ENCODE results near the gene GNRHR.
"Not testable (repeated sequence)": the region's sequence is repeated elsewhere in the genome, so short reads cannot be mapped to it uniquely, and the experiment has no call there.

GNRHR gene

GRCh38 chr4:67755974-67756373 lies 1.8 kb upstream of the GNRHR start:
- H3K27me3 ChIP-seq (ENCODE audit: control insufficient read depth, insufficient read depth, low read length) = no peaks in the 10 kb centered on the region
- no peak overlapping the region for H3K4me3 ChIP-seq (ENCODE audit: low read depth, low read length)
- H3K36me3 ChIP-seq (ENCODE audit: control insufficient read depth, insufficient read depth, low read length) = no peaks in the 10 kb centered on the region
- peaks cover 3% of the 10 kb centered on the region for H3K4me1 ChIP-seq (ENCODE audit: control insufficient read depth, insufficient read depth, low read length)
- no peak overlapping the region for H3K9ac ChIP-seq (ENCODE audit: low read depth, low read length)
- no peaks in the 10 kb centered on the region for H3K9me3 ChIP-seq (ENCODE audit: control insufficient read depth, insufficient read depth, low read length)

DNA sequence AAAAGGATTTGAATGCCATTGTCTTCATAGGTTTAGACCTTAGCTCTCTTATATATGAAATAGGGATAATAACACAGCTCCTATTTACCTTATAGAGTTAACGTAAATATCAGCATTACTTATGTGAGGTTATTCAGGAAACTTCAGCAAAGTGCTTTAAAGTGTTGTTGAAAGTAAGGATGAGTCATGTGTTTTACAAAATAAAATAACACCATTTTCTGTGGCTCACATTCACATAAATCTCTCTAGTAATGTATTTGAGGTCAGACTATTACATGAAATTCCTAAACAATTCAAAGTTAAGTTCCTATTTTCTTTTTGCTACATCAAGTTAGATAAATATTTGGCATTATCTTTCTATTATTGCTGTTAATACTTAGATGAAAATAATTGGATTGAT lies 2.9 kb downstream of the GNRHR start:
- Histone ChIP-seq H3K9me3 (ENCODE audit: control insufficient read depth, insufficient read depth, low read length) (no peaks in the 10 kb centered on the region), H3K9ac (ENCODE audit: low read depth, low read length) (no peak overlapping the region), H3K4me3 (ENCODE audit: low read depth, low read length) (no peak overlapping the region), H3K36me3 (ENCODE audit: control insufficient read depth, insufficient read depth, low read length) (no peaks in the 10 kb centered on the region), H3K4me1 (ENCODE audit: control insufficient read depth, insufficient read depth, low read length) (no peaks in the 10 kb centered on the region), H3K27me3 (ENCODE audit: control insufficient read depth, insufficient read depth, low read length) (no peaks in the 10 kb centered on the region)

DNA sequence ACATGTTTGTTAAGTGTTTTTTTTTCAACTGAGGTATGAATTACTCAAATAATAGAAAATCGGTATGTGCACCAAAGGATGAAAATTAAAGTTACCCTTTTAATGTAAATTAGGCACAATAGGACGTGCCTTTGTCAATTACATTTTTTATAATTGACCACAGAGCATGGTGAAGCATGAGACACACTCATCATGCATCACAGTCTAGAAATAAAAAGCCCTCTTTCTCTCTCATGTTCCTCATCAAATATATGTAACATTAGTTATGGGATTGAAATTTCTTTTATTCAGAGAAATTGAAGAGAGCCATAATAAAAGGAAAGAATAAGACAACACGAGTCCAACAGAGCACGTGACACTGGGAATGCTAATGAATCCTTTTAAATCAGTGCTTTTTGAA lies 3.5 kb downstream of the GNRHR start:
- H3K9ac ChIP-seq (ENCODE audit: low read depth, low read length) = no peak overlapping the region
- no peaks in the 10 kb centered on the region for H3K36me3 ChIP-seq (ENCODE audit: control insufficient read depth, insufficient read depth, low read length)
- no peaks in the 10 kb centered on the region for H3K27me3 ChIP-seq (ENCODE audit: control insufficient read depth, insufficient read depth, low read length)
- no peak overlapping the region for H3K4me3 ChIP-seq (ENCODE audit: low read depth, low read length)
- H3K9me3 ChIP-seq (ENCODE audit: control insufficient read depth, insufficient read depth, low read length) = no peaks in the 10 kb centered on the region
- H3K4me1 ChIP-seq (ENCODE audit: control insufficient read depth, insufficient read depth, low read length) = no peaks in the 10 kb centered on the region

DNA sequence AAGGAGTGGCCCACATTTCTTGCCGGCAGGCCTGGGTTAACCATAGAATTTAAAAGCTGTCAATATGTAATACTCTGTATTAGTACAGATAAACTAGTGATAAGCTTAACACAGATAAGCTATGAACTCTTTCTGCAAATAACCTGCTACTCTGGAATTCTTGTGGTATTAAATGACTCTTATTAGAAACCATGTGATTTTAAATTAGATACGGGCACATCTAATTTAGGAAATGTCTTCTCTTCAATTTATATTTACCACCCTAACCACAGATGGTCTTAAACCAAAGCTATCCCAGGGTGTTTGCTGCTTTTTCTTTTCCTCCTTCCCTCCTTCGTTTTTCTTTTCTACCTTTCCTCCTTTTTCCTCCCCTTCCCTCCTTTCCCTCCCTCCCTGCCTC lies 4.9 kb downstream of the GNRHR start:
- H3K36me3 ChIP-seq (ENCODE audit: control insufficient read depth, insufficient read depth, low read length) = no peaks in the 10 kb centered on the region
- H3K9ac ChIP-seq (ENCODE audit: low read depth, low read length) = no peak overlapping the region
- H3K27me3 ChIP-seq (ENCODE audit: control insufficient read depth, insufficient read depth, low read length) = no peaks in the 10 kb centered on the region
- H3K9me3 ChIP-seq (ENCODE audit: control insufficient read depth, insufficient read depth, low read length) = no peaks in the 10 kb centered on the region
- no peak overlapping the region for H3K4me3 ChIP-seq (ENCODE audit: low read depth, low read length)
- no peaks in the 10 kb centered on the region for H3K4me1 ChIP-seq (ENCODE audit: control insufficient read depth, insufficient read depth, low read length)

- Histone ChIP-seq H3K36me3 (ENCODE audit: control insufficient read depth, insufficient read depth, low read length) (no peaks in the 10 kb centered on the region), H3K9ac (ENCODE audit: low read depth, low read length) (no peak overlapping the region), H3K4me1 (ENCODE audit: control insufficient read depth, insufficient read depth, low read length) (no peaks in the 10 kb centered on the region), H3K4me3 (ENCODE audit: low read depth, low read length) (no peak overlapping the region), H3K9me3 (ENCODE audit: control insufficient read depth, insufficient read depth, low read length) (no peaks in the 10 kb centered on the region), H3K27me3 (ENCODE audit: control insufficient read depth, insufficient read depth, low read length) (no peaks in the 10 kb centered on the region)
Observed at GRCh38 chr4:67746797-67747495, 7.2 kb downstream of the GNRHR start.

GRCh38 chr4:67744561-67745283 lies 9.5 kb downstream of the GNRHR start:
- no peak overlapping the region for H3K4me3 ChIP-seq (ENCODE audit: low read depth, low read length)
- H3K9me3 ChIP-seq (ENCODE audit: control insufficient read depth, insufficient read depth, low read length) = no peaks in the 10 kb centered on the region
- H3K36me3 ChIP-seq (ENCODE audit: control insufficient read depth, insufficient read depth, low read length) = no peaks in the 10 kb centered on the region
- no peak overlapping the region for H3K9ac ChIP-seq (ENCODE audit: low read depth, low read length)
- H3K4me1 ChIP-seq (ENCODE audit: control insufficient read depth, insufficient read depth, low read length) = no peaks in the 10 kb centered on the region
- H3K27me3 ChIP-seq (ENCODE audit: control insufficient read depth, insufficient read depth, low read length) = no peaks in the 10 kb centered on the region

DNA sequence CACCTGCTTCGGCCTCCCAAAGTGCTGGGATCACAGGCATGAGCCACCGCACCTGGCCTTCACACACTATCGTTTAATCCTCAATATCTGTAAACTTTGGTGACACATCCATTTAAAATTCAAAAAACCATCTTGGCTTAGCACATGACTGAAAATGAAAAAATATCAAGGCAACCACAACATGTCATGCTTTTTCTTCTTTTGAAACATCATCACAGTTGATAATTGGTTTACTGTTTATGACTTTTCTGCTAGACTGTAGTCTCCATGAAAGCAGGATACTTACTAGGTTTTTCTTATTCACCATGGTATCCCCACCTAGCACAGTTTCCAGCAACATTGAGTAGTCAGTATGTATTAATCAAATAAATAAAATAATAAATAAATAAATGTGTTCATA lies 11.0 kb downstream of the GNRHR start:
- no peaks in the 10 kb centered on the region for H3K27me3 ChIP-seq (ENCODE audit: control insufficient read depth, insufficient read depth, low read length)
- H3K9me3 ChIP-seq (ENCODE audit: control insufficient read depth, insufficient read depth, low read length) = no peaks in the 10 kb centered on the region
- no peaks in the 10 kb centered on the region for H3K36me3 ChIP-seq (ENCODE audit: control insufficient read depth, insufficient read depth, low read length)
- no peaks in the 10 kb centered on the region for H3K4me1 ChIP-seq (ENCODE audit: control insufficient read depth, insufficient read depth, low read length)
- no peak overlapping the region for H3K4me3 ChIP-seq (ENCODE audit: low read depth, low read length)
- H3K9ac ChIP-seq (ENCODE audit: low read depth, low read length) = no peak overlapping the region

GRCh38 chr4:67736262-67736661 lies 17.9 kb downstream of the GNRHR start:
- Histone ChIP-seq H3K4me3 (ENCODE audit: low read depth, low read length) (no peak overlapping the region), H3K9ac (ENCODE audit: low read depth, low read length) (no peak overlapping the region), H3K27me3 (ENCODE audit: control insufficient read depth, insufficient read depth, low read length) (no peaks in the 10 kb centered on the region), H3K4me1 (ENCODE audit: control insufficient read depth, insufficient read depth, low read length) (no peaks in the 10 kb centered on the region), H3K9me3 (ENCODE audit: control insufficient read depth, insufficient read depth, low read length) (no peaks in the 10 kb centered on the region), H3K36me3 (ENCODE audit: control insufficient read depth, insufficient read depth, low read length) (no peaks in the 10 kb centered on the region)

GRCh38 chr4:67735325-67735724 lies 18.9 kb downstream of the GNRHR start:
- no peaks in the 10 kb centered on the region for H3K27me3 ChIP-seq (ENCODE audit: control insufficient read depth, insufficient read depth, low read length)
- no peak overlapping the region for H3K9ac ChIP-seq (ENCODE audit: low read depth, low read length)
- no peaks in the 10 kb centered on the region for H3K4me1 ChIP-seq (ENCODE audit: control insufficient read depth, insufficient read depth, low read length)
- no peaks in the 10 kb centered on the region for H3K9me3 ChIP-seq (ENCODE audit: control insufficient read depth, insufficient read depth, low read length)
- no peak overlapping the region for H3K4me3 ChIP-seq (ENCODE audit: low read depth, low read length)
- no peaks in the 10 kb centered on the region for H3K36me3 ChIP-seq (ENCODE audit: control insufficient read depth, insufficient read depth, low read length)

- H3K9ac ChIP-seq (ENCODE audit: low read depth, low read length); H3K27me3 ChIP-seq (ENCODE audit: control insufficient read depth, insufficient read depth, low read length); H3K4me3 ChIP-seq (ENCODE audit: low read depth, low read length); H3K36me3 ChIP-seq (ENCODE audit: control insufficient read depth, insufficient read depth, low read length); H3K9me3 ChIP-seq (ENCODE audit: control insufficient read depth, insufficient read depth, low read length); H3K4me1 ChIP-seq (ENCODE audit: control insufficient read depth, insufficient read depth, low read length): not testable (repeated sequence)
Observed at GRCh38 chr4:67730511-67730910, 23.7 kb downstream of the GNRHR start.

DNA sequence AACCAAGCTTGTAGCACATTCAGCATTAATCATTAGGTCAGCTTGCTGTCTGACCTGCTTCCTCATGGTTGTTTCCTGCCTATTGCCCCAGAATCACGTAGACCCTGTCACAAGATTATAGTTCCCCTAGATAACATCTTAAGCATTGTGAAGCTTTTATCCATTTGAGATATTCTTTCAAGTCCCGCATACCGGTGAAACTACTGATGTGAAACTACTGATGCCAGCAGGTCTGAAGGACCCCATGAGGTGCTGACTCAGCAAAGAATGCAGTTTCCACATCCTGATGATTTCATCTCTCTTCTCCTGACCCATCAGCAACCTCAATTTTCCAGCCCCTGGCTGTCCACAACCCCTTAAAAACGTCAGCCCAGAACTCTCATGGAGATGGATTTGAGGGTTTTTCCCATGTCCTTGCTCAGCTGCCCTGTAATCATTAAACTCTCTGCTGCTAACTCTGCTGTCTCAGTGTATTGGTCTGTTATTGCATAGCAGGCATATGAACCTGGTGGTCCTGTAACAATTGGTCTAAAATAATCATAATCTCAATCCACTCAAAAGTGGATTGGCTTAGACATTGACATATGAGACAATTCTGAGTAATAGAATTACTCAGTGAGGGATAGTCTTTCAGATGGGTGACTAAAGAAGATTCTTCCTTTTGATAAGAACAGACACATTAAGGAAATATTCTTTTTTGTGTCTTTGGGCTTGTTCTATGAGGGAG lies 26.9 kb downstream of the GNRHR start:
- Histone ChIP-seq H3K27me3 (ENCODE audit: control insufficient read depth, insufficient read depth, low read length) (no peaks in the 10 kb centered on the region), H3K4me1 (ENCODE audit: control insufficient read depth, insufficient read depth, low read length) (no peaks in the 10 kb centered on the region), H3K36me3 (ENCODE audit: control insufficient read depth, insufficient read depth, low read length) (no peaks in the 10 kb centered on the region), H3K9ac (ENCODE audit: low read depth, low read length) (no peak overlapping the region), H3K4me3 (ENCODE audit: low read depth, low read length) (no peak overlapping the region), H3K9me3 (ENCODE audit: control insufficient read depth, insufficient read depth, low read length) (no peaks in the 10 kb centered on the region)

GRCh38 chr4:67725981-67726380 lies 28.2 kb downstream of the GNRHR start:
- H3K4me1 ChIP-seq (ENCODE audit: control insufficient read depth, insufficient read depth, low read length) = no peaks in the 10 kb centered on the region
- no peak overlapping the region for H3K4me3 ChIP-seq (ENCODE audit: low read depth, low read length)
- no peak overlapping the region for H3K9ac ChIP-seq (ENCODE audit: low read depth, low read length)
- no peaks in the 10 kb centered on the region for H3K27me3 ChIP-seq (ENCODE audit: control insufficient read depth, insufficient read depth, low read length)
- H3K36me3 ChIP-seq (ENCODE audit: control insufficient read depth, insufficient read depth, low read length) = no peaks in the 10 kb centered on the region
- no peaks in the 10 kb centered on the region for H3K9me3 ChIP-seq (ENCODE audit: control insufficient read depth, insufficient read depth, low read length)

Measured in iPS-15b (cell line).